ENCODE data around the gene PISD. TPM values are rescaled to one million over a fixed set of nuclear protein-coding genes. Genes with fewer than 3 reads are reported as not detected.
A peak's percentile ranks its signal among the peaks of the same experiment; 100 is the strongest.

PISD gene
- total and polyA plus RNA-seq, 9 of the 15 experiments (the other 6 are each of a cell fraction or from before 2014, with no cell fraction given), result 24.5 to 65.9 (median 36.6) TPM

DNA sequence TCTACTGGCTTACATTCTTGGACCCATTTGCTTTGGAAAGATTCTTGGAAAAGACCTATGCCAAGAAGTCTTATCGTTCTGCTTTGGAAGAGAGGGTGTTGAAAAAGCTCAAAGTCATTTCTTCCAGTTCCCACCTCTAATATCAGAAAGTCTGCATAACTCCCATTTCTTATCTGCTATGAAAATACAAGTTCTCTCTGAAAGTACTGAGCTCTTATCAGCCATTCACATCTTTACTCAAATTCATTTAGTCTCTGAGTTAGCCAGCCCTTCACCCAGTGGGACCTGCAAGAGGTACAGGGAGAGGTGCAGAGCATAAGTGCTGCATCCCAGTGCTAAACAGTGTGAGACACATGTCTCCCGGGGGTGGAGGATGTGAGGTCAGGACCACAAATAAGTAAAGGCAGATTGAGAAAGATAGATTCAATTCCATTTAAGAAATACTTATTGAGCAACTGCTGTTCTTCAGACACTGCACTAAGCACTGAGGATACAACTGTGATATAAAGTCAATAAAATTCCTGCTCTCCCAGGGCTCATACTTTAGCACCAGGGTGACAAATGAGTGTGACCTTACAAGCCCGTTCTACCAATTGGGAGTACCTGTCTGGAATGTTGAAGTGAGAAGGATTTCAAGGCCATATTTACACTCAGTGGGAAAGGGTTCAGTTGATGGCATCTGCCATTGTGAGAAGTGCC is 76.7 kb downstream of the PISD start (continued):
- TF ChIP-seq, protein P1, sequence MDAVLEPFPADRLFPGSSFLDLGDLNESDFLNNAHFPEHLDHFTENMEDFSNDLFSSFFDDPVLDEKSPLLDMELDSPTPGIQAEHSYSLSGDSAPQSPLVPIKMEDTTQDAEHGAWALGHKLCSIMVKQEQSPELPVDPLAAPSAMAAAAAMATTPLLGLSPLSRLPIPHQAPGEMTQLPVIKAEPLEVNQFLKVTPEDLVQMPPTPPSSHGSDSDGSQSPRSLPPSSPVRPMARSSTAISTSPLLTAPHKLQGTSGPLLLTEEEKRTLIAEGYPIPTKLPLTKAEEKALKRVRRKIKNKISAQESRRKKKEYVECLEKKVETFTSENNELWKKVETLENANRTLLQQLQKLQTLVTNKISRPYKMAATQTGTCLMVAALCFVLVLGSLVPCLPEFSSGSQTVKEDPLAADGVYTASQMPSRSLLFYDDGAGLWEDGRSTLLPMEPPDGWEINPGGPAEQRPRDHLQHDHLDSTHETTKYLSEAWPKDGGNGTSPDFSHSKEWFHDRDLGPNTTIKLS (IDR thresholded peaks at IDR 0.05; ENCODE audit: borderline replicate concordance, low read depth), result no peak
- TF ChIP-seq ZNF76 (CRISPR knock-in tag; IDR thresholded peaks at IDR 0.05; ENCODE audit: borderline replicate concordance) (no peak), TAL1 (IDR thresholded peaks at IDR 0.05) (peak; percentile 78), PPARD (CRISPR knock-in tag; IDR thresholded peaks at IDR 0.05) (no peak), ARID2 (IDR thresholded peaks at IDR 0.05) (no peak), FOXP1 (CRISPR knock-in tag; IDR thresholded peaks at IDR 0.05) (no peak), ZZZ3 (IDR thresholded peaks at IDR 0.05) (no peak), TAF7 (tag; IDR thresholded peaks at IDR 0.05) (no peak), ZNF778 (CRISPR knock-in tag; IDR thresholded peaks at IDR 0.05) (no peak), ATF1 (CRISPR knock-in tag; IDR thresholded peaks at IDR 0.05) (no peak), ATF1 (tag; IDR thresholded peaks at IDR 0.05) (no peak), ZNF444 (CRISPR knock-in tag; IDR thresholded peaks at IDR 0.05) (no peak)
- TF ChIP-seq, protein P2, sequence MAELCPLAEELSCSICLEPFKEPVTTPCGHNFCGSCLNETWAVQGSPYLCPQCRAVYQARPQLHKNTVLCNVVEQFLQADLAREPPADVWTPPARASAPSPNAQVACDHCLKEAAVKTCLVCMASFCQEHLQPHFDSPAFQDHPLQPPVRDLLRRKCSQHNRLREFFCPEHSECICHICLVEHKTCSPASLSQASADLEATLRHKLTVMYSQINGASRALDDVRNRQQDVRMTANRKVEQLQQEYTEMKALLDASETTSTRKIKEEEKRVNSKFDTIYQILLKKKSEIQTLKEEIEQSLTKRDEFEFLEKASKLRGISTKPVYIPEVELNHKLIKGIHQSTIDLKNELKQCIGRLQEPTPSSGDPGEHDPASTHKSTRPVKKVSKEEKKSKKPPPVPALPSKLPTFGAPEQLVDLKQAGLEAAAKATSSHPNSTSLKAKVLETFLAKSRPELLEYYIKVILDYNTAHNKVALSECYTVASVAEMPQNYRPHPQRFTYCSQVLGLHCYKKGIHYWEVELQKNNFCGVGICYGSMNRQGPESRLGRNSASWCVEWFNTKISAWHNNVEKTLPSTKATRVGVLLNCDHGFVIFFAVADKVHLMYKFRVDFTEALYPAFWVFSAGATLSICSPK (IDR thresholded peaks at IDR 0.05; ENCODE audit: borderline replicate concordance), result no peak
- TF ChIP-seq, protein P3, sequence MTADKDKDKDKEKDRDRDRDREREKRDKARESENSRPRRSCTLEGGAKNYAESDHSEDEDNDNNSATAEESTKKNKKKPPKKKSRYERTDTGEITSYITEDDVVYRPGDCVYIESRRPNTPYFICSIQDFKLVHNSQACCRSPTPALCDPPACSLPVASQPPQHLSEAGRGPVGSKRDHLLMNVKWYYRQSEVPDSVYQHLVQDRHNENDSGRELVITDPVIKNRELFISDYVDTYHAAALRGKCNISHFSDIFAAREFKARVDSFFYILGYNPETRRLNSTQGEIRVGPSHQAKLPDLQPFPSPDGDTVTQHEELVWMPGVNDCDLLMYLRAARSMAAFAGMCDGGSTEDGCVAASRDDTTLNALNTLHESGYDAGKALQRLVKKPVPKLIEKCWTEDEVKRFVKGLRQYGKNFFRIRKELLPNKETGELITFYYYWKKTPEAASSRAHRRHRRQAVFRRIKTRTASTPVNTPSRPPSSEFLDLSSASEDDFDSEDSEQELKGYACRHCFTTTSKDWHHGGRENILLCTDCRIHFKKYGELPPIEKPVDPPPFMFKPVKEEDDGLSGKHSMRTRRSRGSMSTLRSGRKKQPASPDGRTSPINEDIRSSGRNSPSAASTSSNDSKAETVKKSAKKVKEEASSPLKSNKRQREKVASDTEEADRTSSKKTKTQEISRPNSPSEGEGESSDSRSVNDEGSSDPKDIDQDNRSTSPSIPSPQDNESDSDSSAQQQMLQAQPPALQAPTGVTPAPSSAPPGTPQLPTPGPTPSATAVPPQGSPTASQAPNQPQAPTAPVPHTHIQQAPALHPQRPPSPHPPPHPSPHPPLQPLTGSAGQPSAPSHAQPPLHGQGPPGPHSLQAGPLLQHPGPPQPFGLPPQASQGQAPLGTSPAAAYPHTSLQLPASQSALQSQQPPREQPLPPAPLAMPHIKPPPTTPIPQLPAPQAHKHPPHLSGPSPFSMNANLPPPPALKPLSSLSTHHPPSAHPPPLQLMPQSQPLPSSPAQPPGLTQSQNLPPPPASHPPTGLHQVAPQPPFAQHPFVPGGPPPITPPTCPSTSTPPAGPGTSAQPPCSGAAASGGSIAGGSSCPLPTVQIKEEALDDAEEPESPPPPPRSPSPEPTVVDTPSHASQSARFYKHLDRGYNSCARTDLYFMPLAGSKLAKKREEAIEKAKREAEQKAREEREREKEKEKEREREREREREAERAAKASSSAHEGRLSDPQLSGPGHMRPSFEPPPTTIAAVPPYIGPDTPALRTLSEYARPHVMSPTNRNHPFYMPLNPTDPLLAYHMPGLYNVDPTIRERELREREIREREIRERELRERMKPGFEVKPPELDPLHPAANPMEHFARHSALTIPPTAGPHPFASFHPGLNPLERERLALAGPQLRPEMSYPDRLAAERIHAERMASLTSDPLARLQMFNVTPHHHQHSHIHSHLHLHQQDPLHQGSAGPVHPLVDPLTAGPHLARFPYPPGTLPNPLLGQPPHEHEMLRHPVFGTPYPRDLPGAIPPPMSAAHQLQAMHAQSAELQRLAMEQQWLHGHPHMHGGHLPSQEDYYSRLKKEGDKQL (CRISPR knock-in tag; IDR thresholded peaks at IDR 0.05; ENCODE audit: borderline replicate concordance), result no peak
- TF ChIP-seq, protein P4, sequence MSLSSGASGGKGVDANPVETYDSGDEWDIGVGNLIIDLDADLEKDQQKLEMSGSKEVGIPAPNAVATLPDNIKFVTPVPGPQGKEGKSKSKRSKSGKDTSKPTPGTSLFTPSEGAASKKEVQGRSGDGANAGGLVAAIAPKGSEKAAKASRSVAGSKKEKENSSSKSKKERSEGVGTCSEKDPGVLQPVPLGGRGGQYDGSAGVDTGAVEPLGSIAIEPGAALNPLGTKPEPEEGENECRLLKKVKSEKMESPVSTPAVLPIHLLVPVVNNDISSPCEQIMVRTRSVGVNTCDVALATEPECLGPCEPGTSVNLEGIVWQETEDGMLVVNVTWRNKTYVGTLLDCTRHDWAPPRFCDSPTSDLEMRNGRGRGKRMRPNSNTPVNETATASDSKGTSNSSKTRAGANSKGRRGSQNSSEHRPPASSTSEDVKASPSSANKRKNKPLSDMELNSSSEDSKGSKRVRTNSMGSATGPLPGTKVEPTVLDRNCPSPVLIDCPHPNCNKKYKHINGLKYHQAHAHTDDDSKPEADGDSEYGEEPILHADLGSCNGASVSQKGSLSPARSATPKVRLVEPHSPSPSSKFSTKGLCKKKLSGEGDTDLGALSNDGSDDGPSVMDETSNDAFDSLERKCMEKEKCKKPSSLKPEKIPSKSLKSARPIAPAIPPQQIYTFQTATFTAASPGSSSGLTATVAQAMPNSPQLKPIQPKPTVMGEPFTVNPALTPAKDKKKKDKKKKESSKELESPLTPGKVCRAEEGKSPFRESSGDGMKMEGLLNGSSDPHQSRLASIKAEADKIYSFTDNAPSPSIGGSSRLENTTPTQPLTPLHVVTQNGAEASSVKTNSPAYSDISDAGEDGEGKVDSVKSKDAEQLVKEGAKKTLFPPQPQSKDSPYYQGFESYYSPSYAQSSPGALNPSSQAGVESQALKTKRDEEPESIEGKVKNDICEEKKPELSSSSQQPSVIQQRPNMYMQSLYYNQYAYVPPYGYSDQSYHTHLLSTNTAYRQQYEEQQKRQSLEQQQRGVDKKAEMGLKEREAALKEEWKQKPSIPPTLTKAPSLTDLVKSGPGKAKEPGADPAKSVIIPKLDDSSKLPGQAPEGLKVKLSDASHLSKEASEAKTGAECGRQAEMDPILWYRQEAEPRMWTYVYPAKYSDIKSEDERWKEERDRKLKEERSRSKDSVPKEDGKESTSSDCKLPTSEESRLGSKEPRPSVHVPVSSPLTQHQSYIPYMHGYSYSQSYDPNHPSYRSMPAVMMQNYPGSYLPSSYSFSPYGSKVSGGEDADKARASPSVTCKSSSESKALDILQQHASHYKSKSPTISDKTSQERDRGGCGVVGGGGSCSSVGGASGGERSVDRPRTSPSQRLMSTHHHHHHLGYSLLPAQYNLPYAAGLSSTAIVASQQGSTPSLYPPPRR (CRISPR knock-in tag; IDR thresholded peaks at IDR 0.05; ENCODE audit: borderline replicate concordance), result no peak
